ENCODE measurements around the gene CD300LB. TPM values are rescaled to one million over a fixed set of nuclear protein-coding genes. Genes with fewer than 3 reads are reported as not detected.

Gene CD300LB
- total RNA-seq, 6 experiments from 2014 or later = not detected

DNA sequence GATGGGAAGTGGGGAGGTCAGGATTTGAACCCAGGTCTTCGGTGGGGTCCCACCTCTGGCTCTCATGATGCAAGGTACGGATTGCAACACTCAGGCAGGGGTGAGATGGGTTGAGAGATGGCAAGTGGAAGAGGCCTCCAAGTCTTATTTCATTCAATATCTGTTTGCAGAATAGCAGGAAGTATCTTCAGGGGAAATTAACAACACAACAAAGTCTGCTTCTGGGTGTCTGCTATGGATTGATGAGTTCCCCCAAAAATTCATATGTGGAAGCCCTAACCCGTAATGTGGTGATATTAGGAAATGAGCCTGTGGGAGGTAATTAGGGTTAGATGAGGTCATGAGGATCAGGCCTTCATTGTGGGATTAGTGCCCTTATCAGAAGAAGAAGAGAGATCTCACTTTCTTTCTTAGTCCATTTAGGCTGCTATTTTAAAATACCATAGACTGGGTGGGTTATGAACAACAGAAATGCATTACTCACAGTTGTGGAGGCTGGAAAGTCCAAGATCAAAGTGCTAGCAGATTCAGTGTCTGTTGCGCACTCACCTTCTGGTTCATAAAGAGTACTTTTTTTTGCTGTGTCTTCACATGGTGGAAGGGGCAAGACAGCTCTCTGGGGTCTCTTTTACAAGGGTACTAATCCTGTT, 40.5 kb upstream of the CD300LB start:
- TF ChIP-seq, protein P1, sequence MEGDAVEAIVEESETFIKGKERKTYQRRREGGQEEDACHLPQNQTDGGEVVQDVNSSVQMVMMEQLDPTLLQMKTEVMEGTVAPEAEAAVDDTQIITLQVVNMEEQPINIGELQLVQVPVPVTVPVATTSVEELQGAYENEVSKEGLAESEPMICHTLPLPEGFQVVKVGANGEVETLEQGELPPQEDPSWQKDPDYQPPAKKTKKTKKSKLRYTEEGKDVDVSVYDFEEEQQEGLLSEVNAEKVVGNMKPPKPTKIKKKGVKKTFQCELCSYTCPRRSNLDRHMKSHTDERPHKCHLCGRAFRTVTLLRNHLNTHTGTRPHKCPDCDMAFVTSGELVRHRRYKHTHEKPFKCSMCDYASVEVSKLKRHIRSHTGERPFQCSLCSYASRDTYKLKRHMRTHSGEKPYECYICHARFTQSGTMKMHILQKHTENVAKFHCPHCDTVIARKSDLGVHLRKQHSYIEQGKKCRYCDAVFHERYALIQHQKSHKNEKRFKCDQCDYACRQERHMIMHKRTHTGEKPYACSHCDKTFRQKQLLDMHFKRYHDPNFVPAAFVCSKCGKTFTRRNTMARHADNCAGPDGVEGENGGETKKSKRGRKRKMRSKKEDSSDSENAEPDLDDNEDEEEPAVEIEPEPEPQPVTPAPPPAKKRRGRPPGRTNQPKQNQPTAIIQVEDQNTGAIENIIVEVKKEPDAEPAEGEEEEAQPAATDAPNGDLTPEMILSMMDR (IDR thresholded peaks at IDR 0.05) = no peak
- Mint-ChIP-seq H3K4me3 (no peak overlapping the region), H3K4me1 (ENCODE audit: low read depth) (no peaks in the 10 kb centered on the region), H3K36me3 (ENCODE audit: low read depth) (peaks cover 9% of the 10 kb centered on the region; the same call in 1 of the 2 replicates), H3K27me3 (ENCODE audit: insufficient read depth) (no peaks in the 10 kb centered on the region; the same call in 1 of the 2 replicates), H3K27ac (no peak overlapping the region), H3K9me3 (peaks cover 53% of the 10 kb centered on the region)
- no peak for DNase-seq

DNA sequence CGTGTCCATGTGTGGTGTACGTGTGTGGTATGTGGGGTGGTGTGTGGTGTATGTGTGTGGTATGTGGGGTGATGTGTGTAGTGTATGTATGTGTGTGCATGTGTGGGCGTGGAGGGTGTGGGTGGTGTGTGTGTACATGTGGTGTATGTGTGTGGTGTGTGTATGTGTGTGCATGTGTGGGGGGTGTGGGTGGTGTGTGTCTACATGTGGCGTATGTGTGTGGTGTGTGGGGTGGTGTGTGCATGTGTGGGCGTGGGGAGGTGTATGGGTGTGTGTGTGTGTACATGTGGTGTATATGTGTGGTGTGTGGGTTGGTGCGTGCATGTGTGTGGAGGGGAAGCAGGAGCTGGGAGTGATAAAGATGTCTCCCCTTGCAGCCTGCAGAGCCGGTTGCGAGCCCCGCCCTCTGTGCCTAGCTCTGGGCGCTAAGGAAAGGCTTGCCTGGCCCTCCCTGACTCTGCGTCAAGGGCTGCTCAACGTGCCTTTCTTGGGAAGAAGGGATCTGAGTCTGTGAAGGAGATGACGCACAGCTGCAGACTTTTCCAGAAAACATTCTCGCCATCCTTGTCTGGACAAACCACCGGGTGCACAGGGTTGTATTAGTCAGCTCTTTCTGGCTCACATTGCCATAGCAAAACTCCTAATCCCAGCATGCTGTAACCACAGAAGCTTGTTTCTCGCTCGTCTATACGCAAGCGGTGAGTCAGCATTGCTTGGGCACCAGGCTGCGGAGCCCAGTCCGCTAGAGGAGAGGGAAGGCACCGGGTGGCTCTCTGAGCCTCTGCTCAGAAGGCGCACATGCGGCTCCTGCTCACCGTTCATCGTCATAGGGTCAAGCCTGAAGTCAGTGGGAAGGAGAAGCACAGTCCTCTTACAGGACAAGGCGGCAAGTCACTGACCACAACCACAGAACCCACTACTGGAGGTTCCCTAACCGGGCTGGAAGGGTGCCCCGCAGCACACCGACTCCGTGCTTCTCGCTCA, 38.0 kb upstream of the CD300LB start:
- TF ChIP-seq, protein P1 (IDR thresholded peaks at IDR 0.05) = no peak
- Mint-ChIP-seq H3K36me3 (ENCODE audit: low read depth) (peaks cover 9% of the 10 kb centered on the region; the same call in 1 of the 2 replicates), H3K9me3 (peaks cover 44% of the 10 kb centered on the region), H3K4me3 (no peak overlapping the region), H3K27me3 (ENCODE audit: insufficient read depth) (no peaks in the 10 kb centered on the region), H3K4me1 (ENCODE audit: low read depth) (no peaks in the 10 kb centered on the region), H3K27ac (no peak overlapping the region)
- peak; percentile 0 for DNase-seq

DNA sequence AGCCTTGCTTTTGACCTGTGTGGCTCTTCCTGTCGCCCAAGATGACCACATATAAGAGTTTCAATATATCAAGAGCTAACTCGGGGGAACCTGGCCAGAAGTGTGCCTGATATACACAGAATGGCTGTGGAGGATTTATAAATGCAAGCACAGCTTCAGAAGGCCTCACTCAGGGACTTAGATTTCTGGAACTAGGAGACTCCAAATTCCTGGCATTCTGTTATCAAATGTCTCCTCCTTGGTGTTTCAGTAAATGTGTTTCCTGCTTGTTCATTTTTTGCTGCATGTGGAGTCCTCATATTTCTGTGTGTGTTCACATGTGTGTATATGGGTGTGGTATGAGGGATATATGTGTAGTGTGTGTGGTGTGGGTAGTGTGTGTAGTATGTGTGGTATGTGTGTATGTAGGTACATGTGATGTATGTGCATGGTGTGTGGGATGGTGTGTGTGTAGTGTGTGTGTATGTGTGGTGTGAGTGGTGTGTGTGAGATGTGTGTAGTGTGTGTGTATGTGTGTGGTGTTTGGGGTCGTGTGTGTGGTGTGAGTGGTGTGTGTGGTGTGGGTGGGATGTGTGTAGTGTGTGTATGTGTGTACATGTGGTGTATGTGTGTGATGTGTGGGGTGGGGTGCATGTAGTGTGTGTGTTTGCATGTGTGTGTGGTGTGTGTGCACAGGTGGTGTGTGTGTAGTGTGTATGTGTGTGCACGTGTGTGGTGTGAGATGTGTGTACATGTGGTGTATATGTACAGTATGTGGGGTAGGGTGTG, 37.0 kb upstream of the CD300LB start:
- H3K9me3 Mint-ChIP-seq = peaks cover 52% of the 10 kb centered on the region
- no peak overlapping the region for H3K27ac Mint-ChIP-seq
- no peak overlapping the region for H3K4me3 Mint-ChIP-seq
- H3K27me3 Mint-ChIP-seq (ENCODE audit: insufficient read depth) = no peaks in the 10 kb centered on the region
- no peak for DNase-seq
- no peaks in the 10 kb centered on the region for H3K4me1 Mint-ChIP-seq (ENCODE audit: low read depth)
- TF ChIP-seq, protein P1 (IDR thresholded peaks at IDR 0.05) = no peak
- peaks cover 13% of the 10 kb centered on the region for H3K36me3 Mint-ChIP-seq (ENCODE audit: low read depth)

DNA sequence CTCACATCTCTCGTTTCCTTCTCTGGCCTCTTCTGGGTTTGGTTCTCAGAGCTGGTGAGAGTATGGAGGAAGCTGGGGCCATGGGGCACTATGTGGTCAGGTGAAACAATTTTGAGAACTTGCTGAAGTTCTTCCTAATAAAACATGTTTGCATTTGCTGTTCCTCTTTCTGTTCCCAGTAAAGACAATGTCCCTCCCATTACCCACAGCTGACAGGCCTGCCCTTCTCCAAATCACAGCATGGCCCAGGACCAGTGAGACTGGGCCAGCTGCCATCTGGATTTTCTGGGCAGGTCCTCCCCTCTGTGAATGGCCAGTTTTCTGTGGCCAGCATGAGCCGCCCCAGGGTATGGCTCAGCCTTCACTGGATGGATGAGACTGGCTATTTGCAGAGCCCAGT, 36.1 kb upstream of the CD300LB start, which contains the start of gene CD300H:
TSS of gene CD300H (minus strand) at position 113 of the 400 bp plus-strand sequence.
- Mint-ChIP-seq H3K27ac (no peak within 1 kb of the TSS), H3K4me1 (ENCODE audit: low read depth) (no peaks in the 10 kb centered on the region), H3K9me3 (peaks cover 57% of the 10 kb centered on the region), H3K27me3 (ENCODE audit: insufficient read depth) (no peaks in the 10 kb centered on the region), H3K4me3 (no peak within 1 kb of the TSS), H3K36me3 (ENCODE audit: low read depth) (peaks cover 17% of the 10 kb centered on the region)
- no peak for DNase-seq
- TF ChIP-seq, protein P1 (IDR thresholded peaks at IDR 0.05) = no peak

DNA sequence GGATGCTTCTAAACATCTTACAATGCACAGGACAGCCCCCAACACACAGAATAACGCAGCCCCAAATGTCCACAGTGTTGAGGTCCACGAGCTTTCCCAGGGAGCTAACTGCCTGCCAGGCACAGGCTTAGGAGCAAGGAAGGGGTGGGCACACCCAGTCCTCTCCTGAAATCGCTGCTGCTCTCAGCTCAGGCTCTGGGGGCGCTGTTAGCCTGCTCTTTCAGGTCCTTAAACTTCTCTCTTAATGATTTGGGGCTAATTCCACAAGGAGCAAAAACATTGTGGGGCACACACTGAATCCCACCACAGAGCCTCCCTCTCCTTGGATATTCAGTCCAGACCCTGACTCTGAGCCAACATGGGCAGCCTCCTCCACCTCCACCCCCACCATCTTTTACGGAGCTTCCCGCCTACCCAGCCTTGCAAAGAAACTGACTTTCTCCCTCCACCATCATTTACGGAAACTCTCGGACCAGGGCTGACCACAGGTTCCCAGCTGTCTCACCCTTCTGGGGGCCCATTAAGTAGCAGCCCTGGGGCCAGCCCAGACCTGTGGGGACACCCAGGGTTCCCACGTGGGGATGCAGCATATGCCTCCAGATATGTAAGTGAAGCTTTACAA, 35.0 kb upstream of the CD300LB start:
- H3K27me3 Mint-ChIP-seq (ENCODE audit: insufficient read depth) = no peaks in the 10 kb centered on the region; the same call in 1 of the 2 replicates
- H3K4me1 Mint-ChIP-seq (ENCODE audit: low read depth) = no peaks in the 10 kb centered on the region
- peaks cover 58% of the 10 kb centered on the region for H3K9me3 Mint-ChIP-seq
- TF ChIP-seq, protein P1 (IDR thresholded peaks at IDR 0.05) = peak; percentile 34; the same call in 1 of the 2 replicates
- no peak overlapping the region for H3K27ac Mint-ChIP-seq
- peaks cover 24% of the 10 kb centered on the region for H3K36me3 Mint-ChIP-seq (ENCODE audit: low read depth)
- no peak for DNase-seq
- H3K4me3 Mint-ChIP-seq = no peak overlapping the region

Measured in HFFc6 (cell line).